ENCODE measurements around the gene MYL2. TPM values are rescaled to one million over a fixed set of nuclear protein-coding genes. Genes with fewer than 3 reads are reported as not detected.

MYL2 gene
- total RNA-seq, 4 donors from 2014 or later, result not detected

DNA sequence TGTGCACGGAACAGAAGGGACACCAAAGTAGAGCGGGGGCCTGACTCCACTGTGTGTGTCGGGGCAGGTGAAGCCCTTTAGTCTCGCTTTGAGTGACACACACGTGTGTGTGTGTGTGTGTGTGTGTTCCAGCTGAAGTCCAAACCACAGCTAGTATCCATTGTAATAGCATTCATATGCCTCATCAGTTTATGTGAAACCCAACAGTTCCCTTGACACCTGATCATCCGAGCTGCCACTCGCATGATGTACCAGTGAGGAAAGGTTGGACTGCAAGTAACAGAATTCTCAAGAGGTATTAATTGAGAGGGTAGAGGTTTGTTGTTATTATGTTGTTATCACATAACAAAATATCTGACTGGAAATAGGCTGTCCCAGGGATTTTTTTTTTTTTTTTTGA is 57.2 kb downstream of the MYL2 start:
- no peak overlapping the region for H3K27ac ChIP-seq
- DNase-seq, result no peak
- intact Hi-C loops (cut with DNase I), result no loop called here
- TF ChIP-seq, protein P1, sequence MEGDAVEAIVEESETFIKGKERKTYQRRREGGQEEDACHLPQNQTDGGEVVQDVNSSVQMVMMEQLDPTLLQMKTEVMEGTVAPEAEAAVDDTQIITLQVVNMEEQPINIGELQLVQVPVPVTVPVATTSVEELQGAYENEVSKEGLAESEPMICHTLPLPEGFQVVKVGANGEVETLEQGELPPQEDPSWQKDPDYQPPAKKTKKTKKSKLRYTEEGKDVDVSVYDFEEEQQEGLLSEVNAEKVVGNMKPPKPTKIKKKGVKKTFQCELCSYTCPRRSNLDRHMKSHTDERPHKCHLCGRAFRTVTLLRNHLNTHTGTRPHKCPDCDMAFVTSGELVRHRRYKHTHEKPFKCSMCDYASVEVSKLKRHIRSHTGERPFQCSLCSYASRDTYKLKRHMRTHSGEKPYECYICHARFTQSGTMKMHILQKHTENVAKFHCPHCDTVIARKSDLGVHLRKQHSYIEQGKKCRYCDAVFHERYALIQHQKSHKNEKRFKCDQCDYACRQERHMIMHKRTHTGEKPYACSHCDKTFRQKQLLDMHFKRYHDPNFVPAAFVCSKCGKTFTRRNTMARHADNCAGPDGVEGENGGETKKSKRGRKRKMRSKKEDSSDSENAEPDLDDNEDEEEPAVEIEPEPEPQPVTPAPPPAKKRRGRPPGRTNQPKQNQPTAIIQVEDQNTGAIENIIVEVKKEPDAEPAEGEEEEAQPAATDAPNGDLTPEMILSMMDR (IDR thresholded peaks at IDR 0.05), result no peak
- no peak for TF ChIP-seq POLR2A (IDR thresholded peaks at IDR 0.05)
- no peak overlapping the region for H3K4me3 ChIP-seq (replicated peaks in 1 of 3)
- 79 to 88% methylated on average over 7 of the region's 7 CpGs for WGBS, 2 donors
- no peaks in the 10 kb centered on the region for H3K4me1 ChIP-seq
- H3K36me3 ChIP-seq, result no peaks in the 10 kb centered on the region
- H3K9me3 ChIP-seq, result no peaks in the 10 kb centered on the region
- no peaks in the 10 kb centered on the region for H3K27me3 ChIP-seq

DNA sequence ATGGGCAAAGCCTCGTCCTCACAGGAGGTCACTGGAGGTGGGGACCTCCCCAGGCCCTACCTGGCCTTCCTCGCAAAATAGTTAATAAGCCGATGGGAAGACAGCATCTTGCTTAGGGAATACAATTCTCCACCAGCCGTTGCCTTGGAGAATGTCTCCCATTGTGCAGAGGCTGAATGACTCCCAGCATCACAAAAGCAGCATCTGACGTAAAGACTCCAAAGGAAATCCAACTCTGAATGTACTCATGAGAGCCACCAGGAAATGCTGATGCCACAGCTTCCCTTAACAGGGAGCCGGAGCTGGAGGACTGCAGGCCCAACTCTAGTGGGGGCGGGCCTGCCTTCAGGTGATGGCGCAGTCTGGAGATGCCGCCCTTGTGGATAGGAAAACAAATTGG is 58.0 kb downstream of the MYL2 start:
- DNase-seq, result no peak
- intact Hi-C loops (cut with DNase I), result no loop called here

DNA sequence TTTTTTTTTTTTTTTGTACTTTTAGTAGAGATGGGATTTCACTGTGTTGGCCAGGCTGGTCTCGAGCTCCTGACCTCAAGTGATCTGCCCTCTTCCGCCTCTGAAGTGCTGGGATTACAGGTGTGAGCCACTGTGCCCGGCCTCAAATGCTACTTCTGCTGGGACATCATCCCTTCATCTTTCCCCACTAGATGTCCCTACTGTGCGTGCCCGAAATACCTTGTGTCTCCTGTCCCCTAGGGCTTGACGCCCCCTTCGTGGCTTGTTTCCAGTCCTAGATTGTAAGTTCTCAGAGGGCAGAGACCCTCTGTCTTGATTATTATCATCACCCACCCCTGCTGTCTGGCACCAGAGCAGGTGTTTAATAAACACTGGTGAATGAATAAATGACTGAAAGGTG is 58.6 kb downstream of the MYL2 start:
- WGBS, 2 donors, result 72 to 84% methylated on average over 7 of the region's 7 CpGs
- Histone ChIP-seq H3K4me1 (no peaks in the 10 kb centered on the region), H3K27ac (no peak overlapping the region), H3K27me3 (no peaks in the 10 kb centered on the region), H3K4me3 (replicated peaks in 1 of 3) (no peak overlapping the region), H3K9me3 (no peaks in the 10 kb centered on the region), H3K36me3 (no peaks in the 10 kb centered on the region)
- intact Hi-C loops (cut with DNase I), result no loop called here
- no peak for TF ChIP-seq POLR2A (IDR thresholded peaks at IDR 0.05)
- TF ChIP-seq, protein P1 (IDR thresholded peaks at IDR 0.05), result no peak
- DNase-seq, result no peak

More for the DNA sequence above, 58.0 kb downstream of the MYL2 start:
- no peaks in the 10 kb centered on the region for H3K36me3 ChIP-seq
- no peak overlapping the region for H3K27ac ChIP-seq
- TF ChIP-seq, protein P1 (IDR thresholded peaks at IDR 0.05), result no peak
- no peak for TF ChIP-seq POLR2A (IDR thresholded peaks at IDR 0.05)
- no peak overlapping the region for H3K4me3 ChIP-seq (replicated peaks in 1 of 3)
- H3K27me3 ChIP-seq, result no peaks in the 10 kb centered on the region
- WGBS, 2 donors, result 81 to 88% methylated on average over 9 of the region's 9 CpGs
- H3K4me1 ChIP-seq, result no peaks in the 10 kb centered on the region
- H3K9me3 ChIP-seq, result no peaks in the 10 kb centered on the region

Other genes starting within 250 kb of the MYL2 start
- gene HVCN1, start 231.5 kb downstream of the MYL2 start, total RNA-seq, result 1 to 10 TPM; 4.4 to 6.9 (median 4.5) TPM
- 100 to 1,000 TPM in 3 of 4 donors, 10 to 100 TPM in 1; 85.3 to 154 (median 118) TPM for gene PPP1CC, start 177.7 kb downstream of the MYL2 start, total RNA-seq
- not detected for gene CCDC63, start 73.6 kb downstream of the MYL2 start, total RNA-seq
- 10 to 100 TPM in 2 of 4 donors, 1 to 10 TPM in 2; 2.6 to 12.4 (median 10.5) TPM for gene CUX2, start 113.6 kb upstream of the MYL2 start, total RNA-seq

Measured in thyroid gland (tissue), 4 donors.